HEK293 (cell line): ENCODE data around the gene MUC4.

ENCODE experiments used
- CTCF ChIA-PET: fragments of 350-600 bp; formaldehyde crosslinking; extraction: SDS; loops from one replicate; lab custom pipeline; 2021; ENCODE audit warnings: antibody characterized with exemption; lab: Yijun Ruan, JAX
- POLR2A ChIA-PET: fragments of 300-600 bp; formaldehyde crosslinking; extraction: SDS; loops from one replicate; lab custom pipeline; 2020; ENCODE audit warnings: antibody characterized with exemption, inconsistent platforms; lab: Yijun Ruan, JAX
- H3K27ac ChIP-seq: fragments of 200-500 bp; sonication (Bioruptor generic); 2 replicates; pipeline ENCODE4 v1.5.1; 2014; ENCODE audit warnings: low read depth, low read length, control low read depth, inconsistent platforms; ENCODE audit errors: extremely low read depth
- H3K36me3 ChIP-seq, 2 experiments: fragments of 200-500 bp in 1 of 2; sonication (Bioruptor generic) in 1 of 2; 1 replicate in 1 of 2; 2 replicates in 1 of 2; pipeline ENCODE4 v1.5.1; 2014 to 2017; ENCODE audit warnings: inconsistent platforms in 2 of 2, low read length in 2 of 2; ENCODE audit not compliant: control insufficient read depth in 2 of 2, insufficient read depth in 1 of 2
- H3K4me1 ChIP-seq: fragments of 200-500 bp; sonication (Bioruptor generic); 2 replicates; pipeline ENCODE4 v1.5.1; 2014; ENCODE audit warnings: mild to moderate bottlenecking, low read length, inconsistent platforms; ENCODE audit not compliant: control insufficient read depth, insufficient read depth
- H3K4me3 ChIP-seq: 2 replicates; pipeline ENCODE4 v1.5.1; 2011; ENCODE audit warnings: low read depth, mild to moderate bottlenecking, control low read depth, low read length, moderate library complexity
- H3K9me3 ChIP-seq: fragments of 200-500 bp; sonication (Bioruptor generic); 2 replicates; pipeline ENCODE4 v1.5.1; 2014; ENCODE audit warnings: low read depth, low read length, inconsistent platforms; ENCODE audit not compliant: control insufficient read depth, insufficient read depth
- BCL11A ChIP-seq: fragments of 450-650 bp; formaldehyde crosslinking; IDR thresholded peaks from 2 replicates; pipeline ENCODE4 v1.5.1; 2016; ENCODE audit warnings: low read depth, missing biosample characterization, missing genetic modification characterization
- ELK4 ChIP-seq: IDR thresholded peaks from 2 replicates; pipeline ENCODE4 v1.6.1; 2011; ENCODE audit warnings: mild to moderate bottlenecking, low read depth, low read length, borderline replicate concordance
- FEZF1 ChIP-seq: fragments of 450-650 bp; formaldehyde crosslinking; IDR thresholded peaks from 2 replicates; pipeline ENCODE4 v1.5.1; 2016; ENCODE audit warnings: missing biosample characterization, missing genetic modification characterization
- GLIS1 ChIP-seq: fragments of 450-650 bp; formaldehyde crosslinking; IDR thresholded peaks from 2 replicates; pipeline ENCODE4 v1.5.1; 2016; ENCODE audit warnings: missing biosample characterization, missing genetic modification characterization
- HOXD13 ChIP-seq: sonication (generic); formaldehyde crosslinking; IDR thresholded peaks from 2 replicates; pipeline ENCODE4 v1.8.0; 2022; ENCODE audit warnings: missing genetic modification reagents, borderline replicate concordance
- KLF7 ChIP-seq: fragments of 450-650 bp; formaldehyde crosslinking; IDR thresholded peaks from 2 replicates; pipeline ENCODE4 v1.5.1; 2016; ENCODE audit warnings: missing biosample characterization, missing genetic modification characterization, borderline replicate concordance
- MYNN ChIP-seq: fragments of 450-650 bp; formaldehyde crosslinking; IDR thresholded peaks from 2 replicates; pipeline ENCODE4 v1.5.1; 2016; ENCODE audit warnings: missing biosample characterization, missing genetic modification characterization, borderline replicate concordance
- MZF1 ChIP-seq: fragments of 450-650 bp; formaldehyde crosslinking; IDR thresholded peaks from 2 replicates; pipeline ENCODE4 v1.5.1; 2017; ENCODE audit warnings: missing biosample characterization, missing genetic modification characterization, borderline replicate concordance
- SP7 ChIP-seq: fragments of 450-650 bp; formaldehyde crosslinking; IDR thresholded peaks from 2 replicates; pipeline ENCODE4 v1.5.1; 2016; ENCODE audit warnings: missing biosample characterization, missing genetic modification characterization
- ZEB2 ChIP-seq: fragments of 450-650 bp; formaldehyde crosslinking; IDR thresholded peaks from 2 replicates; pipeline ENCODE4 v1.5.1; 2016; ENCODE audit warnings: missing biosample characterization, missing genetic modification characterization
- ZFP41 ChIP-seq: fragments of 450-650 bp; formaldehyde crosslinking; IDR thresholded peaks from 2 replicates; pipeline ENCODE4 v1.5.1; 2016; ENCODE audit warnings: missing biosample characterization, missing genetic modification characterization, borderline replicate concordance
- ZNF18 ChIP-seq: fragments of 450-650 bp; formaldehyde crosslinking; IDR thresholded peaks from 2 replicates; pipeline ENCODE4 v1.5.1; 2016; ENCODE audit warnings: missing biosample characterization, missing genetic modification characterization
- ZNF274 ChIP-seq, 2 experiments: fragments of 200-500 bp in 1 of 2; fragments of 450-650 bp in 1 of 2; sonication (Bioruptor generic) in 1 of 2; formaldehyde crosslinking in 1 of 2; IDR thresholded peaks; 2 replicates each; pipeline versions ENCODE4 v1.5.1 to v1.6.1; 2014 to 2016; ENCODE audit warnings: borderline replicate concordance in 1 of 2, inconsistent platforms in 1 of 2, low read length in 1 of 2, missing biosample characterization in 1 of 2, missing genetic modification characterization in 1 of 2
- ZNF324 ChIP-seq: fragments of 450-650 bp; formaldehyde crosslinking; IDR thresholded peaks from 2 replicates; pipeline ENCODE4 v1.5.1; 2016; ENCODE audit warnings: missing biosample characterization, missing genetic modification characterization
- ZNF341 ChIP-seq: fragments of 450-650 bp; formaldehyde crosslinking; IDR thresholded peaks from 2 replicates; pipeline ENCODE4; 2016; ENCODE audit warnings: low read depth, missing biosample characterization, missing genetic modification characterization
- ZNF354C ChIP-seq: fragments of 450-650 bp; formaldehyde crosslinking; IDR thresholded peaks from 2 replicates; pipeline ENCODE4 v1.5.1; 2016; ENCODE audit warnings: missing biosample characterization, missing genetic modification characterization, low read depth, borderline replicate concordance
- ZNF426 ChIP-seq: fragments of 450-650 bp; formaldehyde crosslinking; IDR thresholded peaks from 2 replicates; pipeline ENCODE4 v1.5.1; 2017; ENCODE audit warnings: missing biosample characterization, missing genetic modification characterization, mild to moderate bottlenecking, inconsistent platforms, moderate library complexity
- ZNF530 ChIP-seq: fragments of 450-650 bp; formaldehyde crosslinking; IDR thresholded peaks from 2 replicates; pipeline ENCODE4 v1.5.1; 2016; ENCODE audit warnings: low read depth, missing biosample characterization, missing genetic modification characterization
- ZNF544 ChIP-seq: fragments of 450-650 bp; formaldehyde crosslinking; IDR thresholded peaks from 2 replicates; pipeline ENCODE4 v1.5.0; 2017; ENCODE audit warnings: missing biosample characterization, missing genetic modification characterization
- ZNF707 ChIP-seq: fragments of 450-650 bp; formaldehyde crosslinking; IDR thresholded peaks from 2 replicates; pipeline ENCODE4 v1.5.1; 2016; ENCODE audit warnings: missing biosample characterization, missing genetic modification characterization
- ZSCAN23 ChIP-seq: fragments of 450-650 bp; formaldehyde crosslinking; IDR thresholded peaks from 2 replicates; pipeline ENCODE4 v1.5.1; 2016; ENCODE audit warnings: missing biosample characterization, missing genetic modification characterization
- TF ChIP-seq, protein P1 (sequence below): sonication (generic); formaldehyde crosslinking; IDR thresholded peaks from 2 replicates; pipeline ENCODE4 v1.8.1; 2022; ENCODE audit warnings: mild to moderate bottlenecking, moderate library complexity, missing genetic modification reagents

MUC4 gene

GRCh38 chr3:195823280-195823679 lies 11.6 kb upstream of the MUC4 start:
- Histone ChIP-seq H3K9me3 (no peaks in the 10 kb centered on the region), H3K4me3 (no peak overlapping the region), H3K27ac (no peak overlapping the region), H3K4me1 (no peaks in the 10 kb centered on the region), H3K36me3 (no peaks in the 10 kb centered on the region)
- ChIA-PET CTCF (no interaction called here), POLR2A (no interaction called here)
- no peak for TF ChIP-seq MZF1 (tag by site-specific recombination)
- no peak for TF ChIP-seq ZFP41 (tag by site-specific recombination)
- TF ChIP-seq ZNF274 (IDR thresholded peaks at IDR 0.05; ENCODE audit: low read length): no peak
- TF ChIP-seq ZNF274 (tag by site-specific recombination; IDR thresholded peaks at IDR 0.05; ENCODE audit: borderline replicate concordance): no peak
- no peak for TF ChIP-seq ZNF426 (tag by site-specific recombination)
- TF ChIP-seq MYNN: no peak
- TF ChIP-seq ZNF707: no peak
- no peak for TF ChIP-seq SP7
- TF ChIP-seq BCL11A (tag by site-specific recombination): no peak
- no peak for TF ChIP-seq ZNF544 (tag by site-specific recombination)

GRCh38 chr3:195822131-195822696 lies 10.5 kb upstream of the MUC4 start:
- CTCF ChIA-PET: interaction anchor here (1.2 kb wide), 1 partner anchor 29 kb away, joined by 5 read pairs; no protein-coding TSS in a partner anchor
- POLR2A ChIA-PET: no interaction called here
- H3K27ac ChIP-seq: no peak overlapping the region

DNA sequence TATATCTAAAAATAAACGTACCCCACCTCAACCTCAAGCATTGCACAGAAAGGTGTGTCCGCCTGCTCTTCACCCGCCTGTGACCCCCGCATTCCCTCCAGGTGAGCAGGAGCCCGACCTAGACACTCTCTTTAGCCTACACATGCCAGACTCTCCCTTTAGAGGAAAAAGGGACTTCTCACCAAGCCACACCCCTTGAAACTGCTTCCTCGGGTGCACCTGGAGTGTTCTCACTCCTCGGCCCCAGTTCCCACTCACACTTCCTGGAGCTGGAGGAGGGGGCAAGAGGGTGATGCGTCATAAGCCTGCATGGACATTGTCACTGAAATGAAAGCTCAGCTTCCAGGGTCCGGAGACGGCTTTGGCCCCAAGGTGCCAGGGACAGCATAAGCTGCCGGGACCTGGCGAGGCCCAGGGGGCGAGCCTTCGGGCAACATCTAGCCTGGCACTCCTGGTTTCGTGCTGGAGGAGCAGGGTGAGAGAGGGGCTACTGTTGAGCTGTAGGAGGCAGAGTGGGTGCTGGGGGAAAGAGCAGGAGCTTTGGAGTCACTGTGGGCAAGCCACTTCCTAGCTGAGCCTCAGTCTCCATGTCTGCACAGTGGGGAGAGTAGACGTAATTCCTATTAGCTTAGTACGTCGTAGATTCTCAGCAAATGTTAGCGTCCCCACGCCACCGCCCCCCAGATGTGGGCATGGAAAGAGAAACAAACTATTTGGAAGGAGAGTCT lies 9.8 kb upstream of the MUC4 start:
- H3K4me1 ChIP-seq: no peaks in the 10 kb centered on the region
- H3K36me3 ChIP-seq: no peaks in the 10 kb centered on the region
- H3K27ac ChIP-seq: no peak overlapping the region
- peak; percentile 76 for TF ChIP-seq ZNF18 (tag by site-specific recombination)
- no peak for TF ChIP-seq GLIS1 (tag by site-specific recombination)
- no peak for TF ChIP-seq HOXD13
- TF ChIP-seq, all 188 proteins: peak for 1
- ChIA-PET POLR2A (no interaction called here), CTCF (interaction anchor here (1.2 kb wide), 1 partner anchor 29 kb away, joined by 5 read pairs; no protein-coding TSS in a partner anchor)
- no peak overlapping the region for H3K4me3 ChIP-seq
- H3K9me3 ChIP-seq: no peaks in the 10 kb centered on the region

More at GRCh38 chr3:195822131-195822696, 10.5 kb upstream of the MUC4 start:
- Histone ChIP-seq H3K4me3 (no peak overlapping the region), H3K4me1 (no peaks in the 10 kb centered on the region), H3K36me3 (no peaks in the 10 kb centered on the region), H3K9me3 (no peaks in the 10 kb centered on the region)
- TF ChIP-seq ZNF530 (tag by site-specific recombination): no peak
- no peak for TF ChIP-seq ZNF341 (tag by site-specific recombination)
- TF ChIP-seq ZEB2 (tag by site-specific recombination): peak; percentile 49; the same call in 1 of the 2 replicates

- Histone ChIP-seq H3K36me3 (no peaks in the 10 kb centered on the region), H3K27ac (no peak overlapping the region), H3K9me3 (no peaks in the 10 kb centered on the region), H3K4me3 (no peak overlapping the region), H3K4me1 (no peaks in the 10 kb centered on the region)
- TF ChIP-seq ZSCAN23: no peak
- TF ChIP-seq, protein P1, sequence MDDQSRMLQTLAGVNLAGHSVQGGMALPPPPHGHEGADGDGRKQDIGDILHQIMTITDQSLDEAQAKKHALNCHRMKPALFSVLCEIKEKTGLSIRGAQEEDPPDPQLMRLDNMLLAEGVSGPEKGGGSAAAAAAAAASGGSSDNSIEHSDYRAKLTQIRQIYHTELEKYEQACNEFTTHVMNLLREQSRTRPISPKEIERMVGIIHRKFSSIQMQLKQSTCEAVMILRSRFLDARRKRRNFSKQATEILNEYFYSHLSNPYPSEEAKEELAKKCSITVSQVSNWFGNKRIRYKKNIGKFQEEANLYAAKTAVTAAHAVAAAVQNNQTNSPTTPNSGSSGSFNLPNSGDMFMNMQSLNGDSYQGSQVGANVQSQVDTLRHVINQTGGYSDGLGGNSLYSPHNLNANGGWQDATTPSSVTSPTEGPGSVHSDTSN (CRISPR knock-in tag): no peak
- no peak for TF ChIP-seq ZNF354C
- no peak for TF ChIP-seq ELK4
- no peak for TF ChIP-seq ZNF324 (tag by site-specific recombination)
- no peak for TF ChIP-seq FEZF1
- TF ChIP-seq KLF7 (tag by site-specific recombination): no peak
- CTCF ChIA-PET: no interaction called here
- POLR2A ChIA-PET: no interaction called here
Observed at GRCh38 chr3:195820901-195821300, 9.2 kb upstream of the MUC4 start.
